HG03442 (cell line): ENCODE measurements around the gene EIF3A.
A peak's percentile ranks its signal among the peaks of the same experiment; 100 is the strongest.
"Not testable (repeated sequence)": the region's sequence is repeated elsewhere in the genome, so short reads cannot be mapped to it uniquely, and the experiment has no call there.

Source experiments
- ATAC-seq: cut with Tn5 transposase; IDR thresholded peaks from one replicate; pipeline ENCODE4 v1.9.1; 2021; ENCODE audit warnings: mild to moderate bottlenecking, moderate library complexity; ENCODE audit not compliant: unreplicated experiment

Gene EIF3A

GRCh38 chr10:119080521-119081259 is at the start of gene EIF3A:
TSS of gene EIF3A (minus strand) at chr10:119080817. CDS start at chr10:119080676, 141 bp downstream.
- ATAC-seq = peak; percentile 80

- ATAC-seq = no peak
Observed at GRCh38 chr10:119129721-119130120, 49.1 kb upstream of the EIF3A start.

GRCh38 chr10:119125942-119126341 is 45.3 kb upstream of the EIF3A start:
- no peak for ATAC-seq

GRCh38 chr10:119120875-119121274 is 40.3 kb upstream of the EIF3A start:
- ATAC-seq = no peak

GRCh38 chr10:119120413-119120867 is 39.8 kb upstream of the EIF3A start:
- ATAC-seq = peak; percentile 89

GRCh38 chr10:119119400-119119799 is 38.8 kb upstream of the EIF3A start:
- no peak for ATAC-seq

GRCh38 chr10:119118231-119118630 is 37.6 kb upstream of the EIF3A start:
- ATAC-seq = no peak

- ATAC-seq = no peak
Observed at GRCh38 chr10:119116326-119116951, 35.8 kb upstream of the EIF3A start.

GRCh38 chr10:119115926-119116325 is 35.3 kb upstream of the EIF3A start:
- ATAC-seq = no peak

GRCh38 chr10:119113751-119114732 is 33.4 kb upstream of the EIF3A start:
- ATAC-seq = no peak

GRCh38 chr10:119112056-119112455 is 31.4 kb upstream of the EIF3A start:
- ATAC-seq = no peak

- ATAC-seq = not testable (repeated sequence)
Observed at GRCh38 chr10:119107771-119108170, 27.2 kb upstream of the EIF3A start.

GRCh38 chr10:119107106-119107505 is 26.5 kb upstream of the EIF3A start:
- ATAC-seq = not testable (repeated sequence)

- not testable (repeated sequence) for ATAC-seq
Observed at GRCh38 chr10:119105899-119106298, 25.3 kb upstream of the EIF3A start.

GRCh38 chr10:119105155-119105554 is 24.5 kb upstream of the EIF3A start:
- ATAC-seq = no peak

- no peak for ATAC-seq
Observed at GRCh38 chr10:119104654-119105015, 24.0 kb upstream of the EIF3A start.

- peak; percentile 84 for ATAC-seq
Observed at GRCh38 chr10:119103903-119104653, 23.5 kb upstream of the EIF3A start, which contains the start of gene DENND10. TSS of gene DENND10 (plus strand) at chr10:119104113. CDS start at chr10:119104143, 30 bp downstream.

GRCh38 chr10:119103241-119103902 is 22.8 kb upstream of the EIF3A start:
- no peak for ATAC-seq

- ATAC-seq = no peak
Observed at GRCh38 chr10:119101366-119102098, 20.9 kb upstream of the EIF3A start.
